ENCODE results near the gene FHIP1B.

The FHIP1B gene

DNA sequence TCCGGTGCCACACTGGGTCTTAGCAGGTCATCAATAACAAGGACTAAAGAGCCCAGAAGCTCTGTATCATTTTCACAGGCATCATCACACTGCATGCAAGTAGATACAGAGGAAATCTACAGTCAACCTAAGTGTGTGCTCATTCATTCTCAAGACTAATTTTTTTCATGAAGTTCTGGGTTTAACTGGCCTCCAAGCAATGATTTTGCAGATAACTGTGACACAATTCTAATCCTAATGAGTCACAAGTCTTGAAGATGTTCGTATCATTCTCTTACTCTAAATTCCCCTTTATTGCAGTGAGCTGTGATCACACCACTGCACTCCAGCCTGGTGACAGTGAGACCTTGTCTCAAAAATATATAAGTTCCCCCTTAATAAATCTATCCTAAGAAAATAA lies 33.0 kb downstream of the FHIP1B start:
- no peak for DNase-seq (ENCODE audit: low read depth in 2 of 2)

DNA sequence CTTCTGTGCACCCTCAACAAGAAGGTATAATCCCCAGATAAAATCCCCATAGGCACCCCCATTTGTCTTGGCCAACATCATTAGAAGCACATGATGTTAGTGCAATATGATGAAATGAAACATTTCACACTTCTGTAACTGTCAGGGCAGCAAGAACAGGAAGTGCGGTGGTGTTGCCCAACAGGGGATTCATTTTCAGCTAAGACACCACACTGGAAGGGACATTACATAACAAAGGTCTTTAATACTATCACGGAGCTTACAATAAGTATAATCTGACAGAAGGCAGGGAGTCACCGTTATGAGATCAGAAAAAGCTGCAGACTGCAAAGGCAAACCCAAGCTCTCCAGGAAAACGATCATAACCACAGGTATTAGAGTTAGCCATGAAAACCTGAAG lies 33.5 kb downstream of the FHIP1B start:
- no peak for DNase-seq (ENCODE audit: low read depth in 2 of 2)

DNA sequence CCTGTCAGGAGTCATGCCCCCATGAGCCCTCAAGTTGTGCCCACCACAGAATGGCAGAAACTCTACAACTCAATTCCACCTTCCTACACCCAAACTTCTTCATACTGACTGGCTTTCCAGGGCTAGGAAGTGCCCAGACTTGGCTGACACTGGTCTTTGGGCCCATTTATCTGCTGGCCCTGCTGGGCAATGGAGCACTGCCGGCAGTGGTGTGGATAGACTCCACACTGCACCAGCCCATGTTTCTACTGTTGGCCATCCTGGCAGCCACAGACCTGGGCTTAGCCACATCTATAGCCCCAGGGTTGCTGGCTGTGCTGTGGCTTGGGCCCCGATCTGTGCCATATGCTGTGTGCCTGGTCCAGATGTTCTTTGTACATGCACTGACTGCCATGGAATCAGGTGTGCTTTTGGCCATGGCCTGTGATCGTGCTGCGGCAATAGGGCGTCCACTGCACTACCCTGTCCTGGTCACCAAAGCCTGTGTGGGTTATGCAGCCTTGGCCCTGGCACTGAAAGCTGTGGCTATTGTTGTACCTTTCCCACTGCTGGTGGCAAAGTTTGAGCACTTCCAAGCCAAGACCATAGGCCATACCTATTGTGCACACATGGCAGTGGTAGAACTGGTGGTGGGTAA lies 35.1 kb downstream of the FHIP1B start, which contains the start of gene OR52W1:
OR52W1 (plus strand) TSS at position 51 of the 637 bp plus-strand sequence; CDS start at position 51, 0 bp downstream.
- no peak for DNase-seq (ENCODE audit: low read depth in 2 of 2)

DNA sequence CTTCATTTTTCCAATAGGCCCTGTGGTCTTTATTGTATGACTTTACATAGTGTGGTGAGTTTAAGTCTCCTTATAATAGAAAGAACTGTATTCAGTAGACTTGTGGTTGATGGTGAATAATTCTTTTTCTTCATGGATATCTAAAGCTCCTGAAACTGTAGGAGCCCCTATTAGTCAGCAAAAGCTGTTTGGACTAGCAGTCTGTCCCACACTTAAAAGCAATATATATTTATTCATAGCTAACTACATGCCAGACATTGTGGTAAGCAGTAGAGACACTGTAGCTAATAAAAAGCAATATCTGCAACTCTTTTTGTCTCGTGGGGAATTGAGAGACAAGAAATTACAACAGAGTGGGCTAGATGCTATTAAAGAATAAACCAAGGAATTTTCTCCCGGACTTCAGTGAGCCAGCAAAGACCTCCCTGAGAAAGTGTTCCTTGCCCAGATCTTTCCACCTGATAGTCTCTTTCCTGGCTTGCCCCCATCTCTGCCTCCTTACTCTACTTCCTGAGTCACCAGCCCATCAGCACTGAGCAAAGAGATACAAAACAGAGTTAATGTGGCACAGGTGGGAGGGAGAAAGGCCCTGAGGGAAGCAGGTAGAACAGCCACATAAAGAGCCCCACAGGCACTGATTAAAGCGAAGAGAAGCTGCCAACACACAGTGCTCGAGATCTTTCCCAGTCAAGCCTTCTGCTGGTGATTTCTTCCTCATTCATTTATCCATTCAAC lies 36.8 kb downstream of the FHIP1B start:
- DNase-seq (ENCODE audit: low read depth in 2 of 2) = no peak

DNA sequence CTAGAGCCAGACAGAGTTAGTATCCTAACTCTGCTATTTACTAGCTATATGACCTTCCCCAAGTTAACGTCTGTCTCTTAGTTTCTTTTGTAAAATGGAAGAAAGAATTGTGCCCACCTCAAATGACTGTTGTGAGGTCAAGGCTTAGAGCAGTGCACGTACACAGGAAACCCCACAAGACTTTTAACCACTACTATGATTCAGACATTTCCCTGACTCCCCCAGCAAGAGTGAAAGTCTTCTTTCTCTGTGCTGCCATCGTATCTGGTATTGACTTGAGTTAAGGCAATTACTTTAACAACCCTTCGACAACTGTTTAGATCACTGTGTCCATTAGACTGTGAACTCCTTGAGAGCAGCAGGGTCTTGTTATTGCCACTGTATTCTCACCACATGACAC lies 38.0 kb downstream of the FHIP1B start:
- DNase-seq (ENCODE audit: low read depth in 2 of 2) = no peak

DNA sequence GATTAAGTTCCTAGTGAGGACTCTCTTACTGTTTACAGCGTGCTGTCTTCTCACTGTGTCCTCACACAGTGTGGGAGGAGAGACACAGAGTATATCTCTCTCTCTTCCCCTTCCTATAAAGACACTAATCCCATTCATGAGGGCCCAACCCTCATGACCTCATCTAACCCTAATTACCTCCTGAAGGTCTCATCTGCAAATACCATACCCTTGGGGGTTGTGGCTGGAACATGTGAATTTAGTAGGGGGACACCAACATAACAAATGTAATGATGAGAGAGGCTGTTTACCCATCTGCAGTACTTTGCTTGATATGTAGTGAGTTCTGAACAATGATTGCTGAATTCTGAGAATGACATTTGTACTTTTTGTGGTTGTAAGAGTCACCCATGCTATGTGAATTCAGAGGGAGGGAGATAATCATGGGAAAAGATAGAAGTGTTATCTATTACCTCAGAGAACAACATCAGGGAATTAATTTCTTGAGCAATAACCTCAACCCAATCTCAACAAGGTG lies 40.3 kb downstream of the FHIP1B start:
- DNase-seq (ENCODE audit: low read depth in 2 of 2) = no peak

DNA sequence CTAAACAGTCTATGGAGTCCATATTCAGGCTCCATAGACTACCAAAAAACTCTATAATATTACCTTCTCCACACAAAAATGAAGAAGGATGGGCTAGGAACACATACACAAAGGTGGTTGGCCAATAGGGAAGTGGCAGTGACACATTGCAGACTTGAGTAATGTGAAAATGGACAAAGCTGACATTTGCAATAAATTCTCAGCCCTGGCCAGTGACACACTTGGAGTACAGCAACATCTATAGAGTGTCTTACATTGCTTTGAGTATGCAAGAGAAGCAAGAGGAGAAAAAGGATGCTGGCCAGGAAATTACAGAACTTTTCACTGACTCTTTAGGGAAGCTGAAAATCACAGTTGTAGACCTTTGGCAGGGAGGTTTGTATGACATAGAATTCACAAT lies 42.7 kb downstream of the FHIP1B start:
- DNase-seq (ENCODE audit: low read depth in 2 of 2) = no peak

DNA sequence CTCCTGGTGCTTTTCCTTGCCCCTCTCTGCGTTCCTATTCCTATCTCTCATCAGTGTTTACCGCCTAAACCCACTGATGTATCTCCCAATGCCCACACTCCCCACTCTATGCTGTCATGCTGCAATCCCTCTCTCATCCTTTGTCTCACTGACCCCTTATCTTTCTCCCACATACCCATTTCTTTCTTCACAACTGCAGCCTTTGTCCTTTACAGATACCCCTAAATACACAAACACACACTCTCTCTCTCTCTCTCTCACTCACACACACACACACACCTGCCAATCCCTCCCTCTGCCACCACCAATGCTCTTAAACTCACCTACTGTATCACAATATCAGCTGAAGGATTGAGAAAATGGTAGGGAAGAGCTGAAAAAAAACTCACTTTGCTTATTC lies 59.0 kb downstream of the FHIP1B start:
- no peak for DNase-seq (ENCODE audit: low read depth in 2 of 2)

DNA sequence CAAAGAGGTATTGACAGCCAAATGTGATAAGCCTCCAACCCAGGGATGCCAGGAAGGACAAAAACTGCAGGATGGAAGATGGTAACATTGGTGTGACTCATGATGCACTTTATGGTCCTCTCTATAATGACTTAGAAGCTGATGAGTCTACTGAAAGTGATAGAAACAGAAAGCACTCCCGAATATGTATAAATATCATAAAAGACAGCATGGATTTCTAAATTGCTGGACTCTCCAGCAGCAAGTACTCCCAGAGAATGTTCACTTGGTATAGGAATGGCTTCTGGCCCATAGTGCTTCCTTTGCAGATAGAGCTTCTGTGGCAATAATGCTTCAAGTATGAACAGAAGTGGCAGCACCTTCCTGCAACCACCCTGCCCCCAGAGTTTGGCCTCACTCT lies 64.2 kb downstream of the FHIP1B start, which contains the start of gene OR52B2:
OR52B2 (minus strand) TSS at position 101 of the 400 bp plus-strand sequence; CDS start at position 101, 0 bp downstream.
- no peak for DNase-seq (ENCODE audit: low read depth in 2 of 2)
